Peyer's patch (tissue), 4 donors: ENCODE results near the gene FLT1.

Source experiments
- CTCF ChIP-seq, 6 experiments: fragments of 450-650 bp in 4 of 6; fragments of 200-600 bp in 2 of 6; sonication (generic) in 1 of 6; IDR thresholded peaks; one replicate each; pipeline ENCODE4 v1.5.1; 2017 to 2019; ENCODE audit warnings: antibody characterized with exemption in 6 of 6, mild to moderate bottlenecking in 3 of 6, moderate library complexity in 1 of 6
- POLR2A ChIP-seq, 2 donors: fragments of 450-650 bp; IDR thresholded peaks; one replicate each; pipeline ENCODE4 v1.5.1; 2017; ENCODE audit warnings: antibody characterized with exemption in 2 of 2, mild to moderate bottlenecking in 2 of 2, moderate library complexity in 2 of 2

- no peak for TF ChIP-seq CTCF (IDR thresholded peaks at IDR 0.05)
- no peak for TF ChIP-seq POLR2A (IDR thresholded peaks at IDR 0.05)
Measured at GRCh38 chr13:28358708-28359107, 136.2 kb downstream of the FLT1 start.
